ENCODE data around the gene GRIA1.

GRIA1 gene

GRCh38 chr5:153780876-153781705, 290.6 kb downstream of the GRIA1 start:
- DNase-seq (ENCODE audit: low read depth): no peak

DNA sequence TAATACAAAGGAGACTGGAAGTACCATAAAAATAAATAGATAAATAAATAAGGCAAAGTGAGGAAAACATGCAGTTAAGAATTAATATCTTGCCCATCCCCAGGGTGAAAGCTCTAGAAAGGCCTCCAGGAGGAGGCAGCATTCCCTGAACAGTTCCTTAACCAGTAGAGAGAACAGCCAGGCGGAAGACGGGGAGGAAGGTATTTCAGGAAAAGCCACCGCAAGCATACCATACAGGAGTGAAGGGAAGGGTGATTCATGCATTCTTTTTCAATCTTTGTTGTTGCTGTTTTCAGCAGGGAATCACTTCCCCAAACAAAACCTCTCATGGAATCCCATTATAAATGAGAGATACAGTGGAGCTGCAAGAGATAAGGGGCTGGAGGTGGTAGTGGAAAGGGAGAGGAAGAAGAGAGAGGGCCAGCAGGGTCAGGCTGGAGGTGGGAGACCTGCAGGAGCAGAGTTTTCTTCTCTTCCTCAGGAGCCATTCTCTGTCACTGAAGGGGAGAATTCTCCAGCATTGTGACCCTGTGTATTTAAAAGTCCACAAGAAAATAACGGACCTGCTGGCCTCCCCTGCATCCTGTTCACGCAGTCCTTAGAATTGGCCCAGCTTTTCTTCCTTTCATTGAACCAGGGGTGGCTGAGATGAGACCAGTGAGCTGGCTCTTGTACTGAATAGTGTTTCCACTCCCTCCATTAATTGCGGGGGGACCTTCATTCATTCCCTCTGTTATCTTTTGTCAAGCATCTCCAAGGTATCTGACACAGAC, 292.3 kb downstream of the GRIA1 start:
- no peak for DNase-seq (ENCODE audit: low read depth)

DNA sequence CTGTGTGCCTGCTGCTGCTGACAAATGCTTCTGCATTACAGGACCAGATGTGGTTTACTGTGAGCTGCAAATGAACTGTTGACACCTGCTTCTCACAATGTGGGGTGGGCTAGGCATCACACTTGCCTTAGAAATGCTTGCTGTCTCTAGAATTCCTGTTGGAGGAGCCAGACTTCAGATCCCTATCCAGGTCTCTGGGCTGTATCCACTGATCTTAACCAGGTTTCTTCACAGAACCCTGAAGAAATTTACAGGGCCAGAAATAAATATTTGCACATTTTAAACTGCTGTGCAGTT, 292.8 kb downstream of the GRIA1 start:
- DNase-seq (ENCODE audit: low read depth): no peak

DNA sequence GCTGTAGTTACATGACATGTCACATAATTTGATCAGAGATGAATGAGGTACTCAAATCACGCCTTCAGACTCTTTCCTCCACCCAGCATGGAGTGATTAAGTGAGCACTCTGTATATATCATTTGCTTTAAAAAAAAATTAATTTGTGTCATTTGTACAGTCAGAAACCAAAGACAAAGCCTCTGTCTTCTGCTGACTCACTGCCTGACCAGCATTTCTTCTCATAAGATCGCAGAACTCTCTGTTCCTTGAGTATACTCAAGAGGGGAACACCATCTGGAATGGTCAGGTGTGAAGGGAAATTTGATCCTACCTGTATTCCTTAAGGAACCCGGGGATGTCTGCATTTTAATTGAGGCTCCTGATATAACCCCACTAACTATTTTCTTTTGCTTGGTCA, 293.8 kb downstream of the GRIA1 start:
- no peak for DNase-seq (ENCODE audit: low read depth)

- DNase-seq (ENCODE audit: low read depth): no peak
Measured at GRCh38 chr5:153791339-153791738, 300.9 kb downstream of the GRIA1 start.

- DNase-seq (ENCODE audit: low read depth): no peak
Measured at GRCh38 chr5:153792305-153792704, 301.8 kb downstream of the GRIA1 start.

GRCh38 chr5:153793699-153794098, 303.2 kb downstream of the GRIA1 start:
- DNase-seq (ENCODE audit: low read depth): no peak

GRCh38 chr5:153794327-153794726, 303.9 kb downstream of the GRIA1 start:
- no peak for DNase-seq (ENCODE audit: low read depth)

- DNase-seq (ENCODE audit: low read depth): no peak
Measured at GRCh38 chr5:153796527-153796926, 306.1 kb downstream of the GRIA1 start.

DNA sequence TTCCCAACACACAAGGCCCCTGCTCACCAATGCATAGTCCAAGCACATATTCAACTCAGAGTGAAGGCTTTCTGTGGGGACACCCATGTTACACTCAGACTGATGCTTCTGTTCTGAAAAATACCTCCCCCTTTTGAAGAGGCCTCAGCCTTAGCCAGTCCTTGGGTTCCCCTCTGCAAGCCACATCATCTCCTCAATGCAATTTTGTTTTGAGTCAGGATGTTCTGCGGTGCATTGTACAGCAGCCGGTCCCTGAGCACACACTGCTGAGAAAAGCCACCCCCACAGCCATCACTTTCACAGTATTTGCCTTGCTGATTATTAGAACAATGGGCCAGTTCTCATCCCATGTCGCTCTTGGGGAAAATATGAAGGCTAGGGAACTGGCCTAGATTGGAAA, 307.0 kb downstream of the GRIA1 start:
- no peak for DNase-seq (ENCODE audit: low read depth)

GRCh38 chr5:153798830-153799229, 308.4 kb downstream of the GRIA1 start:
- DNase-seq (ENCODE audit: low read depth): no peak

DNA sequence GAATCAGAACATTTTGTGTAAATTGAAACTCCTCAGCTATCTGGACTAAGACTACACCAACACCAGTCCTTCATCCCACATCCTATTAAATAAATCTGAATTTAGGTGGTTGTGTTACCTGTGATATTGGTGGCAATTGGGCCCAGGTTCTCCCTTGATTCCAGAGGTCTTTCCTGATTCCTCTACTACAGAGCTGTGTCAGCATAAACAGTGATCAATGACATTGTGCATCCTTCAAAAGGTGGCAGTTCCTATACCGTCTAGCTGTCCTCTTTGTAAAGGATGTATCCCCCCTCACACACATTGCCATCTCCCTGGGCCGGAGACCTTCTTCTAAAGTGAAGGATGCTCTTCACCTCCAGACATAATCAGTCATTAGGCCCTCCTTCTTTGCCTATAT, 309.0 kb downstream of the GRIA1 start:
- no peak for DNase-seq (ENCODE audit: low read depth)

DNA sequence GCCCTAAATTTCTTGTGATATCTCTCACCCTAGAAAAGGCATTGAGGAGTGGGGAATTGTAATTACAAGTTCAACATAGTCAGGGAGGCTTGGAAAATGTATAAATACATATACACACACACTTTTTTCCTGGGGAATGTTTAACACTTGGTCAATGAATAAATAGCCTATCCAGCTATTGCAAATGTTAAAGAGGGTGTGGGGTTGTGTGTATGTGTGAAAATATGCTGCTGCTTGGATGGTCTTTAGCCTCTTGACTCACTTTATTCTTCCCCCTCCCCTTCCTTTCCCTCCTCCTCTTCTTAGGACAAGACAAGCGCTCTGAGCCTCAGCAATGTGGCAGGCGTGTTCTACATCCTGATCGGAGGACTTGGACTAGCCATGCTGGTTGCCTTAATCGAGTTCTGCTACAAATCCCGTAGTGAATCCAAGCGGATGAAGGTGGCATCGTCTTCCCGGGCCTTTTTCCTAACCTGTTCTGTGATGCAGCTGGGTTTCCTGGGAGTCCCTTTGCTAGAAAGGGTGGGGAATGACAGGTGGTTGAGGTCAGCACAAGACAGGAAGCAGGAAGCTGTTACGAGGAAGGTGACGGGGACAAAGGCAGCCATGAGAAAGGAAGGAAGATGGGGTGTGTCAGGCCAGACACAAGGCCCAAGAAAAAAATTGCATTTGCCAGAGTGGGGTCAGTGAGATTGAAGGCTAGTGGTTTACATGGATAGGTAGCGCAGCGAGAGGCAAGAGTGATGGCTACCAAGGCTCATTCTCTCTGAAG, 311.8 kb downstream of the GRIA1 start:
- DNase-seq (ENCODE audit: low read depth): no peak

- DNase-seq (ENCODE audit: low read depth): no peak
Measured at GRCh38 chr5:153807801-153808200, 317.3 kb downstream of the GRIA1 start.

DNA sequence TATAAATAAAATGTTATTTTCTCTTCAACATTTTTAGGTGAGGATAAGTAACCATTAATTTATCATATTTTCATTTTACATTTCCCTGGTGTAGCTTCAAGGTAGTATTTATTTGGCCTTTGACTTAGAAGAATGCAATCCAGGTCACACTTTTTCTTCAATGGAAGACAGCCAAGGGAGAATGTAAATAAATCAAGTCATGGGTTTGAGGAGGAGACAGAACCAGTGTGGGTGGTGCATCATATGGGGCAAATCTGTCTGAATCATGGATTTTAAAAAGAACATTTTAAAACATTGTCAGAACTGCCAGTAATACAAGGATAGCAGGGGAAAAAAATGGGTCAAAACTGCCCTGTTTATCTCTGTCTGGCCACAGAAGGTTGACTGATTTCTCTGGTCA, 318.7 kb downstream of the GRIA1 start:
- no peak for DNase-seq (ENCODE audit: low read depth)

GRCh38 chr5:153813901-153814300, 323.4 kb downstream of the GRIA1 start:
- no peak for DNase-seq (ENCODE audit: low read depth)

GRCh38 chr5:153816870-153817269, 326.4 kb downstream of the GRIA1 start:
- no peak for DNase-seq (ENCODE audit: low read depth)

GRCh38 chr5:153818626-153819025, 328.2 kb downstream of the GRIA1 start:
- DNase-seq (ENCODE audit: low read depth): no peak

- no peak for DNase-seq (ENCODE audit: low read depth)
Measured at GRCh38 chr5:153823036-153823435, 332.6 kb downstream of the GRIA1 start.

- no peak for DNase-seq (ENCODE audit: low read depth)
Measured at GRCh38 chr5:153824909-153825308, 334.4 kb downstream of the GRIA1 start.

- no peak for DNase-seq (ENCODE audit: low read depth)
Measured at GRCh38 chr5:153827397-153827796, 336.9 kb downstream of the GRIA1 start.

- no peak for DNase-seq (ENCODE audit: low read depth)
Measured at GRCh38 chr5:153829510-153830065, 339.1 kb downstream of the GRIA1 start.

DNA sequence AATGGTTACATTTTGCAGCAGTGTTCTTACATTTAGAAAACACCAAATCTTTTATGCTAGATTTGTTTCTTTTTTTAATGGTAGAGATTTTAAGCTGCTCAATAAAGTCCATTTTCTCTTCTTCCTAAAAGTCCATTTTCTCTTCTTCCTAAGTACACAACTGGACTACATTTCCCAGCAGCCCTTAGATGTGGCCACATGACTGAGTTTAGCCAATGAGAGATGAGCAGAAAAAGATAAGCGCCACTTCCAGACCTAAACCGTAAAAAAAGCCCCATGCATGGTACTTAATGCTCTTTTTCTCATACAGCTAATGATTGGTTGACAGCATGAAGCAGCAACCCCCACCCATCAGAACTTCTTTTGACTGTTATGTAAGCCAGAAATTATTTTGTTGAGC, 341.5 kb downstream of the GRIA1 start:
- DNase-seq (ENCODE audit: low read depth): no peak
